Neural cell (in vitro differentiated cells): Measurements from ENCODE around the gene NCKAP5.

Experiments
- CTCF ChIP-seq: fragments of 450-650 bp; IDR thresholded peaks from 2 replicates; pipeline ENCODE4 v1.5.1; 2014; ENCODE audit warnings: antibody characterized with exemption, mild to moderate bottlenecking, moderate library complexity; ENCODE audit not compliant: poor library complexity, severe bottlenecking
- EP300 ChIP-seq: fragments of 450-650 bp; conservative IDR thresholded peaks from 2 replicates; pipeline ENCODE4 v1.6.1; 2014; ENCODE audit warnings: antibody characterized with exemption, mild to moderate bottlenecking, moderate library complexity; ENCODE audit not compliant: poor library complexity, severe bottlenecking
- EZH2 ChIP-seq: fragments of 200-600, 300-800 bp; shearing (Covaris generic), sonication (generic); IDR thresholded peaks from 2 replicates; pipeline ENCODE4 v1.6.1; 2014; ENCODE audit warnings: antibody characterized with exemption, low read length, borderline replicate concordance, mild to moderate bottlenecking; ENCODE audit not compliant: insufficient read depth, poor library complexity, severe bottlenecking
- MXI1 ChIP-seq: fragments of 450-650 bp; conservative IDR thresholded peaks from 2 replicates; pipeline ENCODE4 v1.6.1; 2014; ENCODE audit warnings: antibody characterized with exemption, mild to moderate bottlenecking; ENCODE audit not compliant: poor library complexity, severe bottlenecking
- POLR2AphosphoS5 ChIP-seq: IDR thresholded peaks from 2 replicates; pipeline ENCODE4 v1.6.1; 2012
- RAD21 ChIP-seq: fragments of 450-650 bp; conservative IDR thresholded peaks from 2 replicates; pipeline ENCODE4 v1.6.1; 2014; ENCODE audit warnings: antibody characterized with exemption, mild to moderate bottlenecking, moderate library complexity
- SMC3 ChIP-seq: fragments of 450-650 bp; conservative IDR thresholded peaks from 2 replicates; pipeline ENCODE4 v1.6.1; 2014; ENCODE audit warnings: antibody characterized with exemption, mild to moderate bottlenecking, moderate library complexity; ENCODE audit not compliant: poor library complexity

GRCh38 chr2:133360882-133361281 is 207.4 kb downstream of the NCKAP5 start:
- TF ChIP-seq POLR2AphosphoS5 (no peak), RAD21 (no peak), MXI1 (no peak), CTCF (no peak), EP300 (no peak), EZH2 (no peak), SMC3 (no peak)
